Fibroblast of peridontal ligament (primary cell): ENCODE measurements around the gene ARGLU1.

Experiments used
- DNase-seq: peaks from one replicate; pipeline ENCODE4 v3.0.0-alpha.2; 2010; ENCODE audit errors: extremely low read depth

The ARGLU1 gene

DNA sequence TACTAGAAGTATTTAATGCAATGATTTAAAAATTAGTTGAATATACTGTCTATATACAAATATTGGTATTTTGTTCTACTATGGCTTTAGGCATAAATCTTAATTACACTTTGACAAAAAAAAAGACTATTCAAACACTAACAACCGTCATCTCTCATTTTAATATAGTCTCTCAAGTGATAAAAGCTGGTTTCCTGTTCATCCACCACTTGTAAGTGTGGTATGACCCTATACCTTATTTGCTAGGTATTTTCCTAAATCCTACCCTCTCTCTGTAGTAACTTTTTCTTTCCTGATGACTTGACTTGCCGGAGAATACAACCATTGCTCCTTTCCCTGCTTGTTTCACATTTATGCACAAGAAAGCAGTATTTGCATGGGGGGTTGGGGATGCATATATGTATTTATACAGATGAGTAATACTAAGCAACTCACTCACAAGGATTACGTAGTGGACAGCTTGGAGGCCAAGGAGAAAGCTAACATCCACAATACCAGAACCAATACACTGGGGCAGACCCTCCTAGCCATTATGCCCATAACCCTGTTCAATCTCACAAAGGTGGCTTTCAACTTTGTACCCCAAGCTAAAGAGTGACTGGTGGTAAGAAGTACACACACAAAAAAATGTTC is 19.8 kb downstream of the ARGLU1 start:
- DNase-seq, result peak; percentile 37

DNA sequence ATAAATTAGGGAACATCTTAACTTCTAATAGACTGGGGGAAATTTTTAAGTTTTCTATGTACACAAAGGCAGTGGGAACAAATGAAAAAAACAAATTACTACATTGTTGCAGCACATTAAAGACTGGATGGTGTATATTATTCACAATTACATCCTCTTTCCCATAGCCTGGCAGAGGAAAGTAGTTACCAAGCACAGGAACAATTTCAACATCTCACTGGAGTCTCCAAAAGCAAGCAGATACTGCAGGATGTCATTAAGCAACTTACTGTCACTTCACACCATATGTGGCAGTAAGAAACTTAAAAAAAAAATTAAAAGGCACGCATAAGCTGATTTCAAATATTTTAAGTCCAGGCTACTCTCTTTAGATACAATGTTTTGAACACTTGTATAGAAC is 26.1 kb downstream of the ARGLU1 start:
- no peak for DNase-seq

- no peak for DNase-seq
These were observed 27.3 kb downstream of the ARGLU1 start for GRCh38 chr13:106540613-106541012.

- no peak for DNase-seq
These were observed 30.4 kb downstream of the ARGLU1 start for GRCh38 chr13:106537521-106537920.

DNA sequence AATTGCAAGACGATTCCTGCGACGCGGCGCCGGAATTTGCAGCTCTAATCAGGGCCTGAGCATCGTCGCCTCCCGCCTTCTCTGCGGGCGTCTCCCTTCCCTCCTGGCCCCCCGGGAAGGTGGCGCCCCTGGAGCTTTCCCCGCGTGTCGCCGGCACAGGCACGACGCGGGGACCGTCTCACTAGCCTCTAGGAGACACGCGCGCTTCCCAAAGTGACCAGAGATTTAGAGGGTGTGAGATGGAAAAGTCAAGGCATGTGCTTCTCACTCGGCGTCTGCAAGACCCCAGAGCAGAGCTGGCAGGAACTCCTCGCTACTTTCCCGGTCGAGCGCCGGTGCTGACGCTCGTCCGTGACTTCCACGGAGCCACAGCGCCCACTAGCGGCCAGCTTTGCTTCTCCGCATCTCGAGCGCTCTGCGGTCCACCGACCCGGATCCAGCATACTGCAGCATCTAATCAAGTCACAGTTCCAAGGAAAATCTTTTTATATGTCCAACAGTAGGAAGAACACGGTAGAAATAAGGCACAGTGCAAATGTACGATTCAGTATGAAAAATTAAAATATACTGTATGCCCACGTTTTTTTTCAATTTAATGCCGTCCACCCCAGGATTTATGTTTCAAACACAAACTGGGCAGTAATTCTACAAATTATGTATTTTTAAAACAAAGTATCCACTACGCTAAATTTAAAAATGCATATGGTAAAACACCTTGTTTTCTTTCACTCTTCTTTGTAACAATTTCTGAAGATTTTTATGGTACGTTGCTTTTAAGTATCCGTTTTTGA is 31.5 kb downstream of the ARGLU1 start:
- peak; percentile 87 for DNase-seq

DNA sequence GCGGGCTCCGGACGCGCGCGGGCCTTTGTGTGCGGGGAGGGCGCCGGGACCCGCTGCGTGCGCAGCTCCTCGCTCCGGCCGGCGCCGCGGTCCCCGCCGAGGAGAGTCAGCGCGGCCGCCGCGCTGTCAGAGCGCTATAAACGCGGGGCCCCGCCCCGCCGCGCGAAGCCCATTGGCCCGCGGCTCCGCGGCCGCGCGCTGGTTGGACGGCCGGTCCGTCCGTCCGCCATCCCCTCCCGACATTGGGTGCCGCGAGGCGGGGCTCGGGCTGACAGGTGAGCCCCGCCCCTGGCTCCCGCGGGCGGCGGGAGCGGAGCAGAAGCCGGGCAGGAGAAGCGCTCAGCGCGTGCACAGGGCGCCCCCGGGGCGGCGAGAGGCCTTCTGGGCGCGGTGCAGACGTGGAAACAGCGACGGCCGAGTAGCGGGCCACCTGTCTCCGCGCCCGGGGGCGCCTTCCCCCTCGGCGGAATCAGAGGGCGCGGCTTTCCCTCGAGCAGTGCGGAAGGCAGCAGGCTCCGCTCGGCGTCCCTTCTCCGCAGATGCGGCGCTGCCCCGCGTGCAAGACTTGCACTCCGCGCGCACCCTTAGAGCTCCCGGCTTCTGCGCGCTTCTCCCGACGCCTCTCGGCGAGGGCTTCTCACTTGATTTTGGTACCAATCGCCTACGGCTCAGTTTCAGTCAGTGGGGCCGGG is 32.2 kb downstream of the ARGLU1 start, which contains the start of gene EFNB2:
TSS of gene EFNB2 (minus strand) at position 111 of the 692 bp plus-strand sequence. CDS start 698 bp downstream, outside the sequence.
- DNase-seq, result peak; percentile 83

GRCh38 chr13:106534639-106535551 is 33.0 kb downstream of the ARGLU1 start:
- peak; percentile 41 for DNase-seq

GRCh38 chr13:106533943-106534638 is 33.8 kb downstream of the ARGLU1 start:
- no peak for DNase-seq

DNA sequence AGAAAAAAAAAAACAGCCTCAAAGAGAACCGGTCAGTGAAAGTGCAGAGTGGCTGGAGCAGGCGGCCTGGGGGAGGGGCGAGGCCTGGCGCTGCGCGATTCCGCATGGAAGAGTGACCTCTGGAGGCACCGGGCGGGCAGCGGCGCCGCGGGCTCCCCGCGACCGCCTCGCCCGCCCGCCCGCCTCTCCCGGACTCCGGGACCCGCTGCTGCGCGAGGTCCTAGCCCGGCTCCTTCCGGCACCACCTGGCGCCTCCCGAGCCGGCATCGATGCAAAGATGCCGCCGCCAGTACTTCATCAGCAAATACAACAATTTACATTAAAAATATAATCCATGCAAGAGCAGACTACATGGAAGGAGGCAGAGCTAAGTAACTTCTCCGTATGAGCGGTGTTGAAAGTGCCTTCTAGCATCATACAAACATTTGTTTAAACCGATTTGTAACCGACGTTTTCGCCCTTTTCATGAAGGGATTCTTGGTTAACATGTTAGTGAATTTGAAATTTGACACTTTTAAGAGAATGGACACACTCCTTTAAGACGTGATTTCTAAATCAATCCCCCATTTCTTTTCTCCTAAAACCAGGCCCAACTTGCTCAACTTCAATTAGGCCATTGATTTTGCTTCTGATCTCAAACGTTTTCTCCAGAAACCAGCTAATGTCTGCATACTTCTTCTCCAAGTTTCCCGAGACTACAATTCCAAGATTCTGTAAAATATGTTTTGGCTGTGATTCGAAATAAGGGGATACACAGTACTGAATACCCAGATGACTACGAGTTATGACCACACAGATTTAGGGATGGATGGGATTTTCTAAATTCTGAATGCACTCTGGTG is 34.6 kb downstream of the ARGLU1 start:
- DNase-seq, result peak; percentile 86

GRCh38 chr13:106532111-106532929 is 35.6 kb downstream of the ARGLU1 start:
- DNase-seq, result peak; percentile 62

GRCh38 chr13:106530980-106531481 is 36.9 kb downstream of the ARGLU1 start:
- DNase-seq, result no peak

GRCh38 chr13:106530171-106530851 is 37.6 kb downstream of the ARGLU1 start:
- peak; percentile 44 for DNase-seq

- DNase-seq, result peak; percentile 61
These were observed 38.3 kb downstream of the ARGLU1 start for GRCh38 chr13:106529415-106530170.

- no peak for DNase-seq
These were observed 39.1 kb downstream of the ARGLU1 start for GRCh38 chr13:106528718-106529414.

- DNase-seq, result no peak
These were observed 40.1 kb downstream of the ARGLU1 start for GRCh38 chr13:106527826-106528225.

GRCh38 chr13:106527445-106527801 is 40.5 kb downstream of the ARGLU1 start:
- peak; percentile 45 for DNase-seq
